GM19193 (cell line): ENCODE data around the gene TRPT1.

ENCODE experiments used
- POLR2A ChIP-seq: IDR thresholded peaks from 4 replicates; pipeline ENCODE4 v1.6.1; 2011; ENCODE audit not compliant: insufficient read depth, insufficient read length; ENCODE audit errors: extremely low read depth

Gene TRPT1

GRCh38 chr11:64262271-64263002, 36.5 kb upstream of the TRPT1 start:
- no peak for TF ChIP-seq POLR2A

- TF ChIP-seq POLR2A, result no peak
Measured at GRCh38 chr11:64261556-64262080, 35.6 kb upstream of the TRPT1 start.

- TF ChIP-seq POLR2A, result no peak
Measured at GRCh38 chr11:64260147-64260708, 34.2 kb upstream of the TRPT1 start.

- TF ChIP-seq POLR2A, result no peak
Measured at GRCh38 chr11:64259533-64260067, 33.6 kb upstream of the TRPT1 start.

GRCh38 chr11:64258946-64259532, 33.1 kb upstream of the TRPT1 start:
- TF ChIP-seq POLR2A, result no peak

- TF ChIP-seq POLR2A, result no peak
Measured at GRCh38 chr11:64258356-64258755, 32.4 kb upstream of the TRPT1 start.

GRCh38 chr11:64256300-64256699, 30.3 kb upstream of the TRPT1 start:
- TF ChIP-seq POLR2A, result no peak

- TF ChIP-seq POLR2A, result no peak
Measured at GRCh38 chr11:64255135-64256128, 29.4 kb upstream of the TRPT1 start.

- no peak for TF ChIP-seq POLR2A
Measured at GRCh38 chr11:64254326-64254725, 28.3 kb upstream of the TRPT1 start.

GRCh38 chr11:64253481-64253880, 27.5 kb upstream of the TRPT1 start:
- TF ChIP-seq POLR2A, result no peak

GRCh38 chr11:64253043-64253442, 27.1 kb upstream of the TRPT1 start:
- no peak for TF ChIP-seq POLR2A

- no peak for TF ChIP-seq POLR2A
Measured at GRCh38 chr11:64252003-64252872, 26.3 kb upstream of the TRPT1 start.

GRCh38 chr11:64251753-64252002, 25.7 kb upstream of the TRPT1 start:
- TF ChIP-seq POLR2A, result no peak
